GM12872 (cell line): ENCODE measurements around the gene HSPA14.

ENCODE experiments used
- CTCF ChIP-seq: IDR thresholded peaks from 3 replicates; pipeline ENCODE4 v1.5.1; 2011; ENCODE audit warnings: low read depth, mild to moderate bottlenecking, low read length, moderate library complexity; ENCODE audit not compliant: insufficient read depth

Gene HSPA14

GRCh38 chr10:14812271-14812670 is 25.8 kb upstream of the HSPA14 start:
- no peak for TF ChIP-seq CTCF

DNA sequence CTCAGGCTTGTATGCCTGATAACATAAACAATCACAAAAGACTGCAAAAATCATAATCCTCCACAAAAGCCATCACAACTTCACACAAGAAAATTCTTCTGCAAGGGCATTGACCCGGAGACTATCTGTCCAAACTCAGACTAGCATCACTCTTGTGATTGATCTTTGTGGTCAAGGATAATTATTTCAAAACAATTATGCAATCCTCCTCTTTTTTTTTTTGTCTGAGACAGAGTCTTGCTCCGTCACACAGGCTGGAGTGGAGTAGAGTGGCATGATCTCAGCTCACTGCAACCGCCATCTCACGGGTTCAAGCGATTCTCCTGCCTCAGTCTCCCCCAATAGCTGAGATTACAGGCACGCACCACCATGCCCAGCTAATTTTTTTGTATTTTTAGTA is 22.4 kb upstream of the HSPA14 start:
- TF ChIP-seq CTCF = no peak

- TF ChIP-seq CTCF = no peak
Observed at GRCh38 chr10:14820010-14820774, 17.9 kb upstream of the HSPA14 start.

GRCh38 chr10:14820775-14821154 is 17.3 kb upstream of the HSPA14 start:
- no peak for TF ChIP-seq CTCF

DNA sequence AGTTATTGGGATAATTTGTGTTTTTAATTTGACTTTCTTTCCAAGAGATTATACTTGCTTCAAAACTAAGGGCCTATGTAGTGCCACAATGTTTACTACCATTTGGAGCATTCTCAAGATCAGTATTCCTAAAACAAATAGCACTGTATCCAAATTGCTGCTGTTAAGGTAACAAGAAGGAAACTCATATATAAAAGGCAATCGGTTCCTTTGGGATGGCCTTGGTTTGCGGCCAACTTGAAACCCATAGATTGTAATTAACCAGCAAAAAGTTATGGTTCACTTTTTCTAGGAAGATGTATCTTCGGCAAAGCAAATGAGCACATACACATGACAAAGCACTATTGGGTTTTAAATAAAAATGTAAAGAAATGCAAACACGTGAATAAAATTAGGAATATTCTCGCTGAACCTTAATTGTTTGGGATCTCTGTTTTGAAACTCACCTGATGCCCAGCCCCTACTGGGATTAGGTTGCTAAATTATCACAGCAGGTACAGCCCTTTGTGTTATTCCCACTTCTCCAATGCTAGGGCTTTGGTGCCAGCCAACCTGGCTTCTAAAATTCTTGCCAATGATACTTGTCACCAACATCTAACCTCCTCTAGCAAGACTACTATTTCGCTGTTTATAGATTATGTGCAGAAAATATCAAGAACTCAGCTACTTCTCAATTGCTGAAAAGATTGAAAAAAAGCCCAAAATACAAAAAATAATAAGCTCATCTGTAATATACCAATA is 16.3 kb upstream of the HSPA14 start:
- TF ChIP-seq CTCF = no peak

GRCh38 chr10:14822879-14823755 is 15.0 kb upstream of the HSPA14 start:
- peak; percentile 67 for TF ChIP-seq CTCF

GRCh38 chr10:14823966-14824365 is 14.1 kb upstream of the HSPA14 start:
- TF ChIP-seq CTCF = no peak
